GM21360 (cell line): Measurements from ENCODE around the gene TRIM7.

Experiments
- ATAC-seq: cut with Tn5 transposase; IDR thresholded peaks from one replicate; pipeline ENCODE4 v1.9.1; 2021; ENCODE audit warnings: mild to moderate bottlenecking, moderate library complexity; ENCODE audit not compliant: unreplicated experiment

TRIM7 gene

GRCh38 chr5:181233088-181233800 lies 28.2 kb upstream of the TRIM7 start:
- ATAC-seq, result no peak

GRCh38 chr5:181232593-181232992 lies 27.6 kb upstream of the TRIM7 start:
- ATAC-seq, result no peak

- no peak for ATAC-seq
Measured at GRCh38 chr5:181231432-181231831, 26.4 kb upstream of the TRIM7 start.

GRCh38 chr5:181230551-181230950 lies 25.6 kb upstream of the TRIM7 start:
- no peak for ATAC-seq

GRCh38 chr5:181229996-181230395 lies 25.0 kb upstream of the TRIM7 start:
- no peak for ATAC-seq

- ATAC-seq, result no peak
Measured at GRCh38 chr5:181224390-181225229, 19.6 kb upstream of the TRIM7 start.

- peak; percentile 0 for ATAC-seq
Measured at GRCh38 chr5:181223729-181224389, 18.9 kb upstream of the TRIM7 start.

GRCh38 chr5:181223058-181223728 lies 18.2 kb upstream of the TRIM7 start, which contains the start of gene TRIM41:
Gene TRIM41, plus strand, starts transcription at chr5:181223281. Its CDS starts 719 bp downstream, at chr5:181224000.
- peak; percentile 51 for ATAC-seq

- peak; percentile 2 for ATAC-seq
Measured at GRCh38 chr5:181222630-181223057, 17.6 kb upstream of the TRIM7 start.

GRCh38 chr5:181221792-181222629 lies 17.0 kb upstream of the TRIM7 start:
- peak; percentile 25 for ATAC-seq

GRCh38 chr5:181221105-181221791 lies 16.3 kb upstream of the TRIM7 start:
- ATAC-seq, result no peak

GRCh38 chr5:181220178-181220515 lies 15.2 kb upstream of the TRIM7 start:
- ATAC-seq, result no peak

GRCh38 chr5:181219262-181220177 lies 14.5 kb upstream of the TRIM7 start:
- no peak for ATAC-seq

- no peak for ATAC-seq
Measured at GRCh38 chr5:181218795-181219124, 13.8 kb upstream of the TRIM7 start.

GRCh38 chr5:181217803-181218062 lies 12.7 kb upstream of the TRIM7 start:
- ATAC-seq, result peak; percentile 9

GRCh38 chr5:181217111-181217802 lies 12.3 kb upstream of the TRIM7 start:
- peak; percentile 15 for ATAC-seq

GRCh38 chr5:181215997-181216989 lies 11.3 kb upstream of the TRIM7 start:
- ATAC-seq, result no peak
